AG10803 (cell line): ENCODE data around the gene LRTM1.

Experiments
- DNase-seq: peaks from one replicate; pipeline ENCODE4 v3.0.0; 2010; ENCODE audit warnings: low read depth
- H3K4me3 ChIP-seq: 2 replicates; pipeline ENCODE4 v1.5.1; 2011; ENCODE audit warnings: mild to moderate bottlenecking, low read length, control low read depth
- CTCF ChIP-seq: conservative IDR thresholded peaks from 2 replicates; pipeline ENCODE4 v1.5.1; 2011; ENCODE audit warnings: mild to moderate bottlenecking, low read length, control low read depth, inconsistent platforms

The LRTM1 gene

GRCh38 chr3:54873059-54874010 lies 54.5 kb downstream of the LRTM1 start:
- no peak overlapping the region for H3K4me3 ChIP-seq
- TF ChIP-seq CTCF = no peak
- DNase-seq = no peak

GRCh38 chr3:54871867-54872266 lies 56.0 kb downstream of the LRTM1 start:
- TF ChIP-seq CTCF = no peak
- H3K4me3 ChIP-seq = no peak overlapping the region

GRCh38 chr3:54870423-54870822 lies 57.4 kb downstream of the LRTM1 start:
- no peak overlapping the region for H3K4me3 ChIP-seq
- peak; percentile 98 for DNase-seq

More at GRCh38 chr3:54871867-54872266, 56.0 kb downstream of the LRTM1 start:
- no peak for DNase-seq

More at GRCh38 chr3:54870423-54870822, 57.4 kb downstream of the LRTM1 start:
- TF ChIP-seq CTCF = peak; percentile 80
